Measurements from ENCODE around the gene SMPDL3A. TPM values are rescaled to one million over a fixed set of nuclear protein-coding genes. Genes with fewer than 3 reads are reported as not detected.

The SMPDL3A gene
- polyA plus RNA-seq, 4 donors: 10.5 to 18.8 (median 14.1) TPM

GRCh38 chr6:122800906-122801305 is 11.8 kb downstream of the SMPDL3A start:
- no peak for DNase-seq (ENCODE audit: low read depth in 4 of 4, low spot score in 2 of 4)

GRCh38 chr6:122801397-122801796 is 12.3 kb downstream of the SMPDL3A start:
- no peak for DNase-seq (ENCODE audit: low read depth in 4 of 4, low spot score in 2 of 4)

- no peak for DNase-seq (ENCODE audit: low read depth in 4 of 4, low spot score in 2 of 4)
Measured at GRCh38 chr6:122803171-122803661, 14.2 kb downstream of the SMPDL3A start.

DNA sequence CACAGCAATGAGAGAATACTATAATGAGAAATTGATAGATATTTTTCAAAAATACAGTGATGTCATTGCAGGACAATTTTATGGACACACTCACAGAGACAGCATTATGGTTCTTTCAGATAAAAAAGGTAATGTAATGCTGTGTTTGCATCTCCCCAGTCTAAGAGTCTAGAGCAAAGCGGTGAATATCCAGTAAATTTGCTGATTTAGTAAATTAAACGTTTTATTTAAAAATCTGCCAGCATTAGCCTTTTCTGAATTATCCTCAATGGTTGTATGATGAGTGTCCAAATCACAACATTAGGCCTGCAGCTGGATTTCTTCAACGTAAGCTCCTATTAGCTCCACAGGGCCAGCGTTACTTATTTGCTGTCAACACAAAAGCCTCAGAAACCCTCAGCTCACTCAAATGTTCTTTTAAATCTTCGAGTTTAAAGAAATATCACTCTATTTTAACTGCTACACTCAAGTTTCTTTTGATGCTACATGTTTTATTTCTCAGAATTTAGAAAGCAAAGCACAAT is 16.0 kb downstream of the SMPDL3A start:
- DNase-seq (ENCODE audit: low read depth in 4 of 4, low spot score in 2 of 4): peak in 1 of 4 donors; percentile 28

GRCh38 chr6:122806291-122806690 is 17.2 kb downstream of the SMPDL3A start:
- DNase-seq (ENCODE audit: low read depth in 4 of 4, low spot score in 2 of 4): no peak

DNA sequence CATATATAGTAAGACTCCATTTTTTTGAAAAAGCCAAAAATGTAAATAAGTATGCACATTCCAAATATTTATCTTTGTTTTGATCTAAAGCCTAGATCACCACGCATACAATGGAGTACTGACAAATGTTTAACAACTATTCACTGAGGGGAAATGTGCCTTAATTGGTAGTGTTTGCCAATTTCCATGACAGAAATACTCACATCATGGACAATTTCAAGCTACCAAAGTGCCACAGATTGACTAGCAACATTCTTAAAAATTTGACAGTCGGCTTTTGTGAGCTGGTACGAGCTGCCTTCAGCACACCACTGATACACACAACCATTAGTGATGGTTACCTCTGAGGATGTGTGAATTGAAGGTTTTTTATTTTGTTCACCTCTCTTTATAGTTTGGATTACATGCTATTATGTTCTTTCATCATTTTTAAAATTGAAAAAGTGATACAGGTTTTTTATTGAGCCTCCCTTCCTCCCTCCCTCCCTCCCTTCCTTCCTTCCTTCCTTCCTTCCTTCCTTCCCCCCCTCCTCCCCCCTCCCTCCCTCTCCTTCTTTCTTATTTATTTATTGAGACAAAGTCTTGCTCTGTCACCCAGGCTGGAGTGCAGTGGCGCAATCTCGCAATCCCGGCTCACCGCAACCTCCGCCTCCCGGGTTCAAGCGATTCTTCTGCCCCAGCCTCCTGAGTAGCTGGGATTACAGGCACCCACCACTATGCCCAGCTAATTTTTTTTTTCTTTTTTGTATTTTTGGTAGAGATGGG is 19.2 kb downstream of the SMPDL3A start:
- DNase-seq (ENCODE audit: low read depth in 4 of 4, low spot score in 2 of 4): no peak

DNA sequence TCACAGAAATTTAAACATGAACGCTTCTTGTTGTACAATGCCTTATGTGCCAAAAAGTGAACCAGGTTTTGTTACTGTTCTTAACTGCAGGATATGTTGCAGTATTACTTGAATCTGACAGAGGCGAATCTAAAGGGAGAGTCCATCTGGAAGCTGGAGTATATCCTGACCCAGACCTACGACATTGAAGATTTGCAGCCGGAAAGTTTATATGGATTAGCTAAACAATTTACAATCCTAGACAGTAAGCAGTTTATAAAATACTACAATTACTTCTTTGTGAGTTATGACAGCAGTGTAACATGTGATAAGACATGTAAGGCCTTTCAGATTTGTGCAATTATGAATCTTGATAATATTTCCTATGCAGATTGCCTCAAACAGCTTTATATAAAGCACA is 19.9 kb downstream of the SMPDL3A start:
- DNase-seq (ENCODE audit: low read depth in 4 of 4, low spot score in 2 of 4): no peak

DNA sequence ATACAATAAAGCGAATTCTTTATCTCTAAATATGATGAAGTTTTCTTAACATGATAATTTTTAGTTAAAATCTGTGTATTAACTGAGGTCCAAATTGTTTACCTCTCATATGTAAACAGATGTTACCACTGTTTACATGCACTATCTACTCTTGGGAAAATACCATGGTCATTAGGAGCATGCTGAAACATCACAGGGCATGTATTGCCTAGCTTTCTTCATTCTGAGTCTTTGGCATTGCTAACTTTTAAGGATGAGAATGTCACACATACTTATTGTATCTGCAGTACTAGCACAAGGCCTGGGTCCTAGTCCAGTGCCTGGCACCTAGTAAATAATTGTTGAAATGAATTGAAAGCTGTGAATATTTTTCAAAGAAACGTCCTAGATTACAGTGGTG is 20.6 kb downstream of the SMPDL3A start:
- DNase-seq (ENCODE audit: low read depth in 4 of 4, low spot score in 2 of 4): no peak

- no peak for DNase-seq (ENCODE audit: low read depth in 4 of 4, low spot score in 2 of 4)
Measured at GRCh38 chr6:122810189-122810588, 21.1 kb downstream of the SMPDL3A start.

DNA sequence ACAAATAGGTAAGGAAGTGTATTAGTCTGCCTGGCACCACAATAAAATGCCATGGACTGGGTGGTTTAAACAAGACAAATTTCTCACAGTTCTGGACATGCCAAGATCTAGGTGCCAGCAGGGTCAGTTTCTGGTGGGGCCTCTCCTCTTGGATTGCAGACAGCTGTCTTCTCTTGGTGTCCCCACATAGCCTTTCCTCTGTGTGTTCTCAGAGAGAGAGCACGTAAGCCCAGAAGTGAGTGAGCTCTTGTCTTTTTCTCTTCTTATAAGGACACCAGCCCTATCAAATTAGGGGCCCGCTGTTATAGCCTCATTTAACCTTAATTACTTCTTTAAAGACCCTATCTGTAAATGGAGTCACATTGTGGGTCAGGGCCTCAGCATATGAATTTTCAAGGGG is 28.3 kb downstream of the SMPDL3A start:
- DNase-seq (ENCODE audit: low read depth in 4 of 4, low spot score in 2 of 4): no peak

- no peak for DNase-seq (ENCODE audit: low read depth in 4 of 4, low spot score in 2 of 4)
Measured at GRCh38 chr6:122817766-122818165, 28.7 kb downstream of the SMPDL3A start.

GRCh38 chr6:122818866-122819265 is 29.8 kb downstream of the SMPDL3A start:
- DNase-seq (ENCODE audit: low read depth in 4 of 4, low spot score in 2 of 4): no peak

DNA sequence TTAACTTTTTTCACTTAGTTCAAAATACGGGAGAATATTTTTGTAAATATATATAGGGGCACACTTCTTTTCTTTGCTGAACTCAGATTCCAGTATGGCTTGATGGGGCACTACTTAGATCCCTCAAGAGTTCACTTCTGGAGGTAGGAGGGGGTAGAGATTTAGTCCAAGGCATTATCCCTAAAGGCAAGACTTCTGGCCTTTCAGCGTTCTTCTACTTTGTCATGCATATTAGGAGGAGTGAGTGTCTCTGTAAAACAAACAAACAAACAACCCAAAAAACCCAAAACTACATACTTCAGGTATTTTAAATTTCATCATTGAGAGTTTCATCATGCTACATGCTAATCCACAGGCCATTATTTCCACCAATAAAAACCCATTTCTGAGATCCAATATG is 32.0 kb downstream of the SMPDL3A start:
- no peak for DNase-seq (ENCODE audit: low read depth in 4 of 4, low spot score in 2 of 4)

DNA sequence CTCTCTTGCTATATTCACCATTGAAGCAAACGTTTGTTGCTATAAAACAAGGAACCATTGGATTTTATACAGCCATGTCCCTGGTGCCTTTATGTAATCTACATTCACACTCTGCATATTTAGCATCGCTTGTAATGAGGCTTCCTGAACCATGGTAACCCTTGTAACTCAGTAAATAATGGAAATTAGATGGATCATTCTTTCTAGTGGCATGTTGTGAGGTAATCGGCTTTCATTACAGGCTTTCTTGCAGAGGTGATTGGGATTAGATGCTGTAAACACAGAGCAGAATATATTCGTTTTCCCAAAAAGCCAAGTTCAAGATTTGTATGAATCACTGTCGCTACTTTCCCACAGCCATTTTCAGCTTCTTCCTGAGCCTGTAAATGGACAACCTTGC is 36.1 kb downstream of the SMPDL3A start:
- DNase-seq (ENCODE audit: low read depth in 4 of 4, low spot score in 2 of 4): no peak

DNA sequence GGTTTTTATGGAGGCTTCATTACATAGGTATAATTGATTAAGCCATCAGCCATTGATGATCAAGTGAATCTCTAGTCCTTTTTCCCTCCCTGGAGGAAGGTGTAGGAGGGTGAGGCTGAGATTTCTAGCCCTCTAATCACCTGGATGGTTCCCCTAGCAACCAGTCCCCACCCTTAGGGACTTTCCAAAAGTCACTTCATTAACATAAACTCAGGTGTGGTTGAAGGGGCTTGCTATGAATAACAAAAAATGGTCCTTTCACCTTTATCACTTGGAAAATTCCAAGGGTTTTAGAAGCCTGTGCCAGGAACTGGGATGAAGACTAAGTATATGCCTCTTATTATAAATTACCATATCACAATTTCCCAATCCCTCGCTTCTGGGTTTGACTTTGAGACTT is 40.4 kb downstream of the SMPDL3A start:
- no peak for DNase-seq (ENCODE audit: low read depth in 4 of 4, low spot score in 2 of 4)

DNA sequence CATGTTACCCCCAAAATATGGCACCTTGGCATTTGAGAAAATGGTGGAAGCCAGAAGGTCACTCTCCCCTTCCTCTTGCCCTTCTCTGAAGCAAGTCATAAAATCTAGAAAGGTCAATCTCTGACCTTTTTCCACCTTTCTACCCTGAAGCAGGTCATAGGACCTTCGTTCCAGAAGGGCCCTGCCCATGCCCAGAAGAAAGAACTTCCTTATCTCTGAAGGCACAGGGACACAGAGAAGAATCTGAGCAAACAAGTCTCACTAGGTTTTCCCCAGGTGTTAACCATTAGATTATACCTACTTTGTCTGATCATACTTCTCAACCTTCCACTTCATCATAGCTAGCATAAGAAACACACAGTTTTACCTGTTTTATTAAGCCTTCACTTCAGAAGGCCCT is 42.5 kb downstream of the SMPDL3A start:
- no peak for DNase-seq (ENCODE audit: low read depth in 4 of 4, low spot score in 2 of 4)

DNA sequence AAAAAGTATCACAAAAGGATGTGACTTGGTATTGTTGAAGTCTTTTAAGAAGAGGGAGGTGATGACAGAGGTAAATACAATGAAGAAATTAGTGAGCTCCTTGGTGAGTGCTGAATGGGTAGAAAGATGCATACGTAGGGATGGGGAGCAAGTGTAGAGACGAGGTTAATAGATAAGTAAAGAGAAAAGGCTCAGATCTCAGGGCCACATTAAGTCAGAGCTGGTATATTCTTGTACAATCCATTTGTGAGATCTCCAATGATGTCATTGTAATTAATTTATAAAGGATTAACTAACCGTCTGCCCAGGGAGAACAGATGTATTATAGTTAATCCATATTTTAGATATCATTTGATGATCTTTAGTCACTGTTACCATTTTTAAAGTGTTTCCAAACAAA is 43.4 kb downstream of the SMPDL3A start:
- no peak for DNase-seq (ENCODE audit: low read depth in 4 of 4, low spot score in 2 of 4)

DNA sequence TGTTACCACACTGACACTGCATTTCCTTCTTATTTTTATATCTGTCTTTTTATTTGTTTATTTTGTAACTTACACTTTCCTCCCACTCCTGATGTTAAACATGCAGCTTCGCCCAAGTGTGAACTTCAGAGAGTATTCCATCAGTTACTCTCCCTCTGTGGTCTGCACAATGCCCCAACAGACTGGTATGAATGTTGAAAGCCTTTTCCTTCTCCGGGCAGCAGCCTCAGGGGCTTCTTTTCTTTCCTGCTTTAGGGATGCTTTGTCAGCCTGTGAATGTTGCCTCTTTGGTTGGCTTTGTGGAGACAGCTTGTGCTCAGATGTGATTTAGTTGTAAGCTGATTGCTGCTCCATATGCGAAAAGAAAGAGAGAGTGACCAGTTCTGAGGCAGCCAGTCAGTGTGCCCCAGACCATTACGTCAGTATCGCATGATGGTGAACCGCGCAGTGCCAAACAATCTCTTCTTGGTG is 44.0 kb downstream of the SMPDL3A start:
- DNase-seq (ENCODE audit: low read depth in 4 of 4, low spot score in 2 of 4): peak; percentile 23 to 41 (median 36)

DNA sequence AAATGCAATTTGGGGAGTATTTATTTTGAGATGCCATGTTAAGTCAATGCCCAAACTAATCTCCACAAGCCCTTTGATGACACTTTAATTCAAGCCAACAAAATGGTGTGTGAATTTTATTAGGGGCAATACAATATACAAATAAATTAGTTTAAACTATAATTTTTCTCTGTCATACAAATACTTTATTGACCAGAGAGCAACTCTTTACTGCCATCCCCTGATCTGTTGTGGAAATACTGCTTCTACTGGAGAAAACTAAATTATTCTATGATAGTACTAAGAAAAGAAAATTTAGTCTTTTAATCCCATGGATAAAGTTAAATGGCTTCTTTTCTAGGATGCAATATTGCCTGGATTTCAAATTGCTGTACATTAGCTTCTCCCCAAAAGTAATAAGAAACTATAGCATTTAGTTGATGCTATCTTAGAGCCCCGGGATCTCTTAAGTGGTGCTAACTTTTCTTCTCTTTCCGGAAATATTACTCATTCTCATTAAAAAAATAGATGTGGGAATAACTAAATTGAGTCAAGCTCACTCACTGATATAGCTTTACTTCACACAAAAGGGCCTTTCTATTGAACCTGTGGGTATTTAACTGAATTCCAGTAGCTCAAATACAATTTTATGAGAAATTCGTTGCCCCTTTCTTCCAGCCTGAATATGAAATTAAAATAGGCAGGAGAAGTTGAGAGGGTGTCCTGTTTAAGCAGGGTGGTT is 49.2 kb downstream of the SMPDL3A start:
- no peak for DNase-seq (ENCODE audit: low read depth in 4 of 4, low spot score in 2 of 4)

- peak; percentile 19 to 48 (median 28) for DNase-seq (ENCODE audit: low read depth in 4 of 4, low spot score in 2 of 4)
Measured at GRCh38 chr6:122839472-122839871, 50.4 kb downstream of the SMPDL3A start.

- DNase-seq (ENCODE audit: low read depth in 4 of 4, low spot score in 2 of 4): no peak
Measured at GRCh38 chr6:122839906-122840305, 50.8 kb downstream of the SMPDL3A start.

DNA sequence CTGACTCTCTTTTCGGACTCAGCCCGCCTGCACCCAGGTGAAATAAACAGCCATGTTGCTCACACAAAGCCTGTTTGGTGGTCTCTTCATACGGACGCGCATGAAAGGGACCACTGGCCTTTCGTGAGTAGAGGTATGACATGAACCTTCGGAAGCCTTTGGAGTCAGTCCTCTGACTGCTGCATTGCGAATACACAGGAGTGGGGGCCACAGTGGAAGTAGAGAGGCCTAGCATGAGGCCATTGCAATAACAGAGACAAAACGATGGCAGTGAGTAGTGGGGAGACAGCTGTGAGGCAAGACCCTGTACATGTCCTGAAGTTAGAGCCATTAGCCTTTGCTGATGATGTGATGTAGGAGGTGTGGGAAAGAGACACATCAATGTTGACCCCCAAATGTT is 56.4 kb downstream of the SMPDL3A start:
- no peak for DNase-seq (ENCODE audit: low read depth in 4 of 4, low spot score in 2 of 4)

Measured in left renal cortex interstitium (tissue), 4 donors.